ENCODE data around the gene EVL. TPM values are rescaled to one million over a fixed set of nuclear protein-coding genes. Genes with fewer than 3 reads are reported as not detected.

The EVL gene
- total and polyA plus RNA-seq, 2 of the 8 experiments (the other 6 are each of a cell fraction or from before 2014, with no cell fraction given): 30.7 to 64.6 TPM

DNA sequence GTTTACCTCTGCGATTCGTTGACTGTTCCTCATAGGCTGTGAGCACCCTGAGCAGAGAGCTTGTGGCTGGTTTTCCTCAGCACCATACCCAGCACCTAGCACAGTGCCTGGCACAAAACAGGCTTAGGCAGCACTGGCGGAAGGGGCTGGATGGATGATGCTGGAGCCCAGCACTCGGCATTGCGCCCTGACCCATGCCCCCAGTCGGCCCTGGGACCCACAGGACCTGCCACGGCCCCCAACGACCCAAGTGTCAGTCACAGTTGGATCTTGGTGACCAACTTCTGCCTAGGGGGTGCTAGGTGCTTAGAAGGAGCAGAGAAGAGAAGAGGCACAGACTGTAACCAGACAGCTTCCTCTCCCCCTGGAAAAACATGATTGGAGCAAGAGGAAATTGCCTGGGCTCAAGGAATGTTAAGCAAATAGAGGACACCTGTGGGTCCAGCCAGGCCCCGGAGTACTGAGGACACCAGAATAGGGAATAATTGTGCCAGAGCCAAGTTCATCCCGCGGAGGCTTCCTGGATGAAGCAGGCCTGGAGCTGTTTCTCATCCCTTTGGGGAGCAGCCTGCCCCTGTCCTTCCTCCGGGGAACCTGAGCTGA lies 62.7 kb downstream of the EVL start:
- Histone ChIP-seq H2BK15ac (ENCODE audit: low read length) (no peak overlapping the region), H4K91ac (replicated peaks; ENCODE audit: insufficient read length, low read length) (no peak overlapping the region), H3K23ac (ENCODE audit: insufficient read length) (no peak overlapping the region), H3K79me1 (ENCODE audit: low read depth, low read length) (no peaks in the 10 kb centered on the region), H3K27ac (ENCODE audit: low read depth, low read length) (no peak overlapping the region), H4K5ac (ENCODE audit: insufficient read length, low read depth, low read length) (no peak overlapping the region), H4K20me1 (replicated peaks in 1 of 2; ENCODE audit: control insufficient read depth in 1 of 2, insufficient read depth in 2 of 2, low read length in 2 of 2) (peaks cover 0 to 4% of the 10 kb centered on the region in 2 experiments), H4K8ac (ENCODE audit: extremely low read depth, insufficient read depth, low read length) (no peak overlapping the region), H3K4me1 (replicated peaks in 1 of 4; ENCODE audit: control insufficient read depth in 3 of 4, insufficient read depth in 4 of 4, low read length in 3 of 4) (peaks cover 0 to 8% (median 6%) of the 10 kb centered on the region in 4 experiments; a peak in 4 of 7 replicates), H2AK5ac (ENCODE audit: low read depth, low read length) (no peak overlapping the region), H3K36me3 (ENCODE audit: control insufficient read depth in 2 of 4, insufficient read depth in 4 of 4, low read length in 3 of 4) (peaks cover 0 to 2% (median 0%) of the 10 kb centered on the region in 4 experiments; a peak in 3 of 8 replicates), H3K4ac (replicated peaks; ENCODE audit: insufficient read length, low read depth, low read length) (no peak overlapping the region), H3K9ac (replicated peaks in 1 of 4; ENCODE audit: extremely low read depth in 1 of 4, low read depth in 3 of 4, low read length in 3 of 4) (no peak overlapping the region), H3K18ac (ENCODE audit: extremely low read depth, low read length) (no peak overlapping the region), H2BK20ac (ENCODE audit: low read length) (no peak overlapping the region), H2BK5ac (ENCODE audit: low read depth, low read length) (no peak overlapping the region), H3K9me3 (ENCODE audit: insufficient read depth in 2 of 2, low read depth in 1 of 2, low read length in 1 of 2) (no peaks in the 10 kb centered on the region), H3K4me2 (ENCODE audit: insufficient read depth in 1 of 2, low read depth in 2 of 2, low read length in 2 of 2) (no peak overlapping the region), H3K79me2 (ENCODE audit: control insufficient read depth in 1 of 2, insufficient read depth in 2 of 2, low read length in 2 of 2) (no peaks in the 10 kb centered on the region), H3K27me3 (replicated peaks in 1 of 4; ENCODE audit: control insufficient read depth in 3 of 4, extremely low read depth in 1 of 4, insufficient read depth in 3 of 4, low read length in 3 of 4) (no peaks in the 10 kb centered on the region), H2BK12ac (ENCODE audit: low read depth, low read length) (no peak overlapping the region), H3K14ac (ENCODE audit: insufficient read length) (no peak overlapping the region), H3K23me2 (ENCODE audit: low read depth, low read length) (no peaks in the 10 kb centered on the region; the same call in 1 of the 2 replicates), H2AFZ (ENCODE audit: low read length) (no peak overlapping the region), H3K56ac (replicated peaks; ENCODE audit: insufficient read length, low read depth, low read length) (no peak overlapping the region), H2BK120ac (replicated peaks; ENCODE audit: low read depth, low read length) (no peak overlapping the region), H3K4me3 (ENCODE audit: extremely low read depth in 1 of 4, insufficient read depth in 2 of 4, low read depth in 3 of 4, low read length in 4 of 4) (no peak overlapping the region)
- TF ChIP-seq BRCA1 (IDR thresholded peaks at IDR 0.05; ENCODE audit: low read depth, low read length) (no peak), KDM1A (IDR thresholded peaks at IDR 0.05; ENCODE audit: borderline replicate concordance, low read length) (no peak), TCF12 (IDR thresholded peaks at IDR 0.05; ENCODE audit: low read depth, low read length) (no peak), BACH1 (IDR thresholded peaks at IDR 0.05; ENCODE audit: low read length) (no peak), CBX8 (IDR thresholded peaks at IDR 0.05; ENCODE audit: borderline replicate concordance, low read depth, low read length) (no peak), ZNF274 (IDR thresholded peaks at IDR 0.05; ENCODE audit: borderline replicate concordance, extremely low read depth, low read length) (no peak), RAD21 (IDR thresholded peaks at IDR 0.05 in 1 of 2, conservative IDR thresholded peaks at IDR 0.05 in 1 of 2; ENCODE audit: low read depth in 2 of 2, low read length in 2 of 2) (no peak), EGR1 (IDR thresholded peaks at IDR 0.05; ENCODE audit: borderline replicate concordance, low read depth, low read length) (no peak)
- TF ChIP-seq, protein P1, sequence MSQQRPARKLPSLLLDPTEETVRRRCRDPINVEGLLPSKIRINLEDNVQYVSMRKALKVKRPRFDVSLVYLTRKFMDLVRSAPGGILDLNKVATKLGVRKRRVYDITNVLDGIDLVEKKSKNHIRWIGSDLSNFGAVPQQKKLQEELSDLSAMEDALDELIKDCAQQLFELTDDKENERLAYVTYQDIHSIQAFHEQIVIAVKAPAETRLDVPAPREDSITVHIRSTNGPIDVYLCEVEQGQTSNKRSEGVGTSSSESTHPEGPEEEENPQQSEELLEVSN (IDR thresholded peaks at IDR 0.05): no peak
- WGBS, 2 experiments (ENCODE audit: extremely low coverage in 1 of 2, insufficient coverage in 1 of 2, insufficient read length in 1 of 2, insufficient replicate concordance in 2 of 2, low coverage in 1 of 2, low lambda C conversion rate in 2 of 2, missing lambda C conversion rate in 1 of 2): 94% methylated on average over 12 of the region's 12 CpGs; no CpG with 5 or more reads in 1 of the 2 experiments
- ChIA-PET POLR2A (ENCODE audit: partially characterized antibody) (interaction anchor here (0.9 kb wide), 1 partner anchor 10 kb away, joined by 3 read pairs; no protein-coding TSS in a partner anchor), CTCF (ENCODE audit: partially characterized antibody) (interaction anchor here (0.8 to 22.9 kb wide), 10 partner anchors 12 to 440 kb away, joined by 3 to 307 read pairs (median 4); partner anchors contain the start of gene DEGS2)
- DNase-seq (ENCODE audit: low read depth in 1 of 2, low spot score in 2 of 2) (no peak), FAIRE-seq (no peak)

Data from H1 (cell line).